GM12878 (cell line): ENCODE data around the gene EIF4B. TPM values are rescaled to one million over a fixed set of nuclear protein-coding genes. Genes with fewer than 3 reads are reported as not detected.
A peak's percentile ranks its signal among the peaks of the same experiment; 100 is the strongest.

Experiments
- ATAC-seq: fragments of 200-7000 bp; cut with Tn5 transposase; 3 replicates; pipeline ENCODE4 v1.9.1; 2020; ENCODE audit warnings: mild to moderate bottlenecking, moderate library complexity
- BruUV-seq: library from RNA; stranded (reverse); fragments of 400-500 nt; replicated peaks from 2 replicates; lab custom pipeline; 2021; lab: Mats Ljungman, UMichigan
- CTCF ChIA-PET: fragments of 300-600 bp; sonication (Branson Sonifier 250); formaldehyde crosslinking; extraction: SDS; loops from one replicate; lab custom pipeline; 2021; ENCODE audit warnings: inconsistent platforms; lab: Yijun Ruan, JAX
- POLR2A ChIA-PET: fragments of 350-600 bp; formaldehyde crosslinking; extraction: SDS; loops from one replicate; lab custom pipeline; 2021; ENCODE audit warnings: inconsistent platforms; lab: Charles Lee
- RAD21 ChIA-PET: fragments of 300-600 bp; sonication (Branson Sonifier 250); formaldehyde crosslinking; loops from one replicate; lab custom pipeline; 2023; ENCODE audit warnings: antibody characterized with exemption; ENCODE audit not compliant: unreplicated experiment; lab: Charles Lee
- SMC1A ChIA-PET: fragments of 300-600 bp; sonication (Branson Sonifier 250); formaldehyde crosslinking; loops from one replicate; lab custom pipeline; 2023; ENCODE audit not compliant: unreplicated experiment, uncharacterized antibody; lab: Charles Lee
- DNase-seq: peaks from one replicate; pipeline ENCODE4 v3.0.0-alpha.2; 2011; ENCODE audit warnings: low read depth, low spot score
- FAIRE-seq: peaks from 3 replicates; lab custom pipeline; 2011; peaks lifted over from hg19 to GRCh38; lab: Jason Lieb, UNC
- H2AFZ ChIP-seq: 2 replicates; pipeline ENCODE4 v1.6.0; 2011; ENCODE audit warnings: low read depth, low read length, control low read depth; ENCODE audit not compliant: control insufficient read depth
- H3K27ac ChIP-seq: 2 replicates; pipeline ENCODE4 v1.5.1; 2011; ENCODE audit warnings: control low read depth; ENCODE audit not compliant: control insufficient read depth, insufficient read depth
- H3K27me3 ChIP-seq, 2 experiments: replicated peaks in 1 of 2; 2 replicates each; pipeline versions ENCODE4 v1.6.0 to v1.6.1; 2011; ENCODE audit warnings: low read length in 1 of 2; ENCODE audit not compliant: control insufficient read depth in 2 of 2, insufficient read depth in 2 of 2
- H3K36me3 ChIP-seq, 2 experiments: 2 replicates each; pipeline ENCODE4 v1.5.1; 2011; ENCODE audit warnings: low read length in 1 of 2; ENCODE audit not compliant: control insufficient read depth in 2 of 2, insufficient read depth in 2 of 2
- H3K4me1 ChIP-seq: 2 replicates; pipeline ENCODE4 v1.6.1; 2011; ENCODE audit warnings: mild to moderate bottlenecking, low read length, moderate library complexity, mixed read lengths; ENCODE audit not compliant: control insufficient read depth, insufficient read depth
- H3K4me2 ChIP-seq: 2 replicates; pipeline ENCODE4 v1.6.0; 2011; ENCODE audit warnings: control low read depth; ENCODE audit not compliant: control insufficient read depth, insufficient read depth
- H3K4me3 ChIP-seq: fragments of 200-600 bp; sonication (generic); 2 replicates; pipeline ENCODE4 v1.5.1; 2016
- H3K79me2 ChIP-seq: 2 replicates; pipeline ENCODE4 v1.6.0; 2011; ENCODE audit warnings: low read length; ENCODE audit not compliant: control insufficient read depth, insufficient read depth
- H3K9ac ChIP-seq: 2 replicates; pipeline ENCODE4 v1.8.0; 2011; ENCODE audit warnings: low read length, control low read depth, mixed read lengths; ENCODE audit not compliant: control insufficient read depth, insufficient read depth
- H3K9me3 ChIP-seq: replicated peaks from 3 replicates; pipeline ENCODE4 v1.5.1; 2011; ENCODE audit warnings: mild to moderate bottlenecking, low read length; ENCODE audit not compliant: control insufficient read depth, insufficient read depth
- H4K20me1 ChIP-seq: 2 replicates; pipeline ENCODE4 v1.6.0; 2011; ENCODE audit not compliant: control insufficient read depth, insufficient read depth
- RBBP5 ChIP-seq: fragments of 200-600 bp; sonication (generic); conservative IDR thresholded peaks from 2 replicates; pipeline ENCODE4 v1.6.1; 2016
- ZNF622 ChIP-seq: fragments of 450-650 bp; IDR thresholded peaks from 2 replicates; pipeline ENCODE4 v1.6.1; 2017; ENCODE audit warnings: mild to moderate bottlenecking, inconsistent platforms
- WGBS: methylation state at CpG from one replicate; pipeline ENCODE4 v1.1.6; 2016; ENCODE audit warnings: low lambda C conversion rate; ENCODE audit not compliant: insufficient replicate concordance, insufficient coverage; ENCODE audit errors: missing lambda C conversion rate; 5-methylcytosine and 5-hydroxymethylcytosine counted together
- in situ Hi-C: fragments of 300-500 bp; cut with MboI; formaldehyde crosslinking; loops from 9 replicates; pipeline ENCODE4 v1.14.3; 2018; ENCODE audit warnings: mixed read lengths
- intact Hi-C: fragments of 100-400 bp; cut with micrococcal nuclease; formaldehyde crosslinking; loops from one replicate; pipeline ENCODE4 v1.14.2; 2022; ENCODE audit not compliant: unreplicated experiment
- polyA plus RNA-seq, 11 experiments: library from polyadenylated mRNA; depleted of rRNA in 4 of 11; unstranded in 6 of 11; stranded (reverse) in 5 of 11; fragments of >200 nt; fragmentation: Nextera tagmentation in 4 of 11; fragmentation: Illumina TruSeq in 1 of 11; extraction: Ambion mirVana in 4 of 11; extraction: Trizol in 1 of 11; gene quantifications; 1 replicate in 1 of 11; 2 replicates in 10 of 11; pipeline versions ENCODE4 v1.2.1 to v1.2.3, GENCODE V29; 2011 to 2016; ENCODE audit warnings: inconsistent platforms in 2 of 11, missing spikeins in 2 of 11, low read depth in 1 of 11
- total RNA-seq, 4 experiments: library from RNA; depleted of rRNA in 3 of 4; stranded (reverse); fragments of >200 nt in 3 of 4; fragmentation: Illumina TruSeq in 1 of 4; extraction: Trizol in 1 of 4; gene quantifications; 2 replicates each; pipeline versions ENCODE4 v1.2.1 to v1.2.3, GENCODE V29; 2013 to 2021
- TF ChIP-seq, protein P1 (sequence below), 3 experiments: IDR thresholded peaks in 2 of 3; conservative IDR thresholded peaks in 1 of 3; 2 replicates each; pipeline ENCODE4 v1.5.1; 2011; ENCODE audit warnings: low read depth in 3 of 3, low read length in 3 of 3, mild to moderate bottlenecking in 3 of 3, control low read depth in 2 of 3, moderate library complexity in 2 of 3, inconsistent platforms in 1 of 3, mixed read lengths in 1 of 3; ENCODE audit not compliant: control insufficient read depth in 2 of 3, insufficient read depth in 1 of 3; ENCODE audit errors: extremely low read depth in 1 of 3

The EIF4B gene
- total and polyA plus RNA-seq, 10 of the 15 experiments (the other 5 are each of a cell fraction or from before 2014, with no cell fraction given): 123 to 752 (median 431) TPM

DNA sequence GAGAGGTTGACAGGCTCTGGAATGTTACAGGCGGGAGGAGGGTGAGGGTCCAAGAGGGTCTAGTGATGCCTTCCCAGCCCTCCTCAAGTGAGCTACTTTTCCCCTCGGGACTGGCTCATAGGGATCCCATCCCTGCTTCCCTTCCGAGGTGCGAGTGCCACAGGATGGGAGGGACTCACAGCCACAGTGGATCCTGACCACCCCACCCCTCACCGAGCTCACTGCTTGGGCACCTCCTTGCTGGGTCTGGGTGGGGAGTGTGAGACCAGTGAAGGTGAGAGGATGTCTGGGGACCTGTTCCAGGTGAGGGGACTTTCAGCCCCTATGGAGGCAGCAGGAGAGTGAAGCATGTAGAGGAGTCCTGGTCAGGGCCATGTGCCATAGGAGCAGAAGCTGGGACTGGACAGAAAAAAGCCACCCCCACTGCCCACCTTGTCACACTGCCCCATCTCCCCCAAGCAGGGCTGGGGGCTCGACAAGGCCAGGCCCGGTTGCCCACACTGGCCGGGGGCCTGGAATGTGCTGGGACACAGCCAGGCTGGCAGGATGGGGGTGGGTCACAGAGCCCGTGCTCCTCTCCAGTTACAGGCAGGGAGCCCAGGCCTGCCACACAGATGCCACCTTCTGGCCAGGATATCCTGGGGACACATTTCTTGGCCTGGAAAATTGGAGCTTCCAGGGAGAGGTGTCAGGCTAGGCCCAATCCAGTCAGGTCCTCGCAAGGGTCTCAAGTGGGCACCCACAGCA, 42.0 kb downstream of the EIF4B start:
- CTCF ChIA-PET: interaction anchor here (0.6 to 2.1 kb wide), 11 partner anchors 11 to 98 kb away, joined by 3 to 12 read pairs (median 6); partner anchors contain the start of genes EIF4B and SPRYD3
- no peak overlapping the region for H2AFZ ChIP-seq
- H4K20me1 ChIP-seq: no peaks in the 10 kb centered on the region; the same call in 1 of the 2 replicates
- in situ Hi-C loops (no loop called here), intact Hi-C loops (no loop called here)
- SMC1A ChIA-PET: interaction anchor here (0.6 to 1.1 kb wide), 3 partner anchors 53 to 219 kb away, joined by 3 read pairs; no protein-coding TSS in a partner anchor
- TF ChIP-seq, protein P1, sequence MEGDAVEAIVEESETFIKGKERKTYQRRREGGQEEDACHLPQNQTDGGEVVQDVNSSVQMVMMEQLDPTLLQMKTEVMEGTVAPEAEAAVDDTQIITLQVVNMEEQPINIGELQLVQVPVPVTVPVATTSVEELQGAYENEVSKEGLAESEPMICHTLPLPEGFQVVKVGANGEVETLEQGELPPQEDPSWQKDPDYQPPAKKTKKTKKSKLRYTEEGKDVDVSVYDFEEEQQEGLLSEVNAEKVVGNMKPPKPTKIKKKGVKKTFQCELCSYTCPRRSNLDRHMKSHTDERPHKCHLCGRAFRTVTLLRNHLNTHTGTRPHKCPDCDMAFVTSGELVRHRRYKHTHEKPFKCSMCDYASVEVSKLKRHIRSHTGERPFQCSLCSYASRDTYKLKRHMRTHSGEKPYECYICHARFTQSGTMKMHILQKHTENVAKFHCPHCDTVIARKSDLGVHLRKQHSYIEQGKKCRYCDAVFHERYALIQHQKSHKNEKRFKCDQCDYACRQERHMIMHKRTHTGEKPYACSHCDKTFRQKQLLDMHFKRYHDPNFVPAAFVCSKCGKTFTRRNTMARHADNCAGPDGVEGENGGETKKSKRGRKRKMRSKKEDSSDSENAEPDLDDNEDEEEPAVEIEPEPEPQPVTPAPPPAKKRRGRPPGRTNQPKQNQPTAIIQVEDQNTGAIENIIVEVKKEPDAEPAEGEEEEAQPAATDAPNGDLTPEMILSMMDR (IDR thresholded peaks at IDR 0.05 in 2 of 3, conservative IDR thresholded peaks at IDR 0.05 in 1 of 3; ENCODE audit: control insufficient read depth in 2 of 3, extremely low read depth in 1 of 3, insufficient read depth in 1 of 3, low read depth in 3 of 3, low read length in 3 of 3): 0 out of 6 replicates have a peak, but pooled peaks of 2 of the 3 experiments have one; percentile 1 to 5
- TF ChIP-seq RBBP5: no peak
- no peak for TF ChIP-seq ZNF622
- no peaks in the 10 kb centered on the region for H3K79me2 ChIP-seq
- no peak for FAIRE-seq
- H3K9ac ChIP-seq: peak overlapping the region; percentile 20; the same call in 1 of the 2 replicates
- no peak overlapping the region for H3K27ac ChIP-seq
- H3K4me2 ChIP-seq: no peak overlapping the region; the same call in 1 of the 2 replicates
- WGBS: 73% methylated on average over 10 of the region's 10 CpGs
- no peaks in the 10 kb centered on the region for H3K27me3 ChIP-seq
- peak overlapping the region; percentile 36; the same call in 1 of the 2 replicates for H3K4me3 ChIP-seq
- ATAC-seq: no peak
- H3K4me1 ChIP-seq: peaks cover 15% of the 10 kb centered on the region
- POLR2A ChIA-PET: interaction anchor here (0.6 to 0.9 kb wide), 2 partner anchors 55 to 64 kb away, joined by 3 to 4 read pairs; no protein-coding TSS in a partner anchor
- RAD21 ChIA-PET: interaction anchor here (0.6 to 1.5 kb wide), 6 partner anchors 37 to 275 kb away, joined by 3 to 4 read pairs (median 4); partner anchors contain the start of genes IGFBP6 and MYG1
- no peaks in the 10 kb centered on the region for H3K36me3 ChIP-seq
- no TSS peak for BruUV-seq
- no peak for DNase-seq
- no peaks in the 10 kb centered on the region for H3K9me3 ChIP-seq
